HG03442 (cell line): Measurements from ENCODE around the gene CD83.

ENCODE experiments used
- ATAC-seq: cut with Tn5 transposase; IDR thresholded peaks from one replicate; pipeline ENCODE4 v1.9.1; 2021; ENCODE audit warnings: mild to moderate bottlenecking, moderate library complexity; ENCODE audit not compliant: unreplicated experiment

CD83 gene

DNA sequence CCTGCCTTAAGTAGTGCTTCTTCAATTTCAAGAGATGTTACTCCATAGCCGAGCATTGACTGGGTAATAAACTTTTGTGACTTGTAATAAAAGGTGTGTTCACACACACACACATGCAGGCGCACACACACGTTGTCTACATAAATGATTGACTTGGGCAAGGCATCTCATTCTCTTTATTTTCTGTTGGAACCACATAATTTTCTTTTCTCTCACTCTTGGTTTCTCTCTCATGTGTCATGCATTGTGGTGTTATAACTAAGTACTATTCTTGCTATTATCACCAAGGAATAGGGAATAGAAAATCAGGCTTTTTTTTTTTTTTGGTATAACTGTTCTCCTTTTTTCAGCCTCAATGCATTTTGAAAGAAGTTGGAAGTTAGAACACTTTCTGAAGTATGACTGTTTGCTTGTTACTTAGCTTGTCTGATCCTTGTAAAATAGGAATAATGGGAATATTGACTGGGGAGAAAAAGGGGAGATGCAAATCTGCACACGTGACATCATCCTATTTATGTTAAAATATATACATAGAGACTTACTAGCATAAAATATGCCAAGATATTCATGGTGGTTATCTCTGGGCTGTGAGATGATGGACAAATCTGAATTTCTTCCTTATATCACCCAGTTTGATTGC, 26.1 kb upstream of the CD83 start:
- ATAC-seq = no peak

DNA sequence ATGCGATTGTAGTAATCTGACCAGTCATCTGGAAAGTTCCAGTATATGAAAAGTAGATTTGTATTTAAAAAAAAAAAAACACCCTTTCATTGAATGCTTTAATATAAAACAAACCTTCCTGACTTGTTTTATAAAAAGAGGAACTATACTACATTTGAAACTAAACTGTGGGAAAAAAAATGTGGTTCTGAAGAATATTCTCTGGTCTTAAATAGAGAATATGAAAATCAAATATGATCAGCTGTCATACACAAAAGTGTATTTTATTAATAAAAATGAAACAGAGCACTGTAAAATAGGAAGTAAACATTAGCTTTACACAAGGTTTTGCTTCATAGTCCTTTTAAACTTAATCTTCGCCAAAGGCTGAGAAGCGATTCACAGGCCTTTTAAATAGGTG, 25.3 kb upstream of the CD83 start:
- no peak for ATAC-seq

DNA sequence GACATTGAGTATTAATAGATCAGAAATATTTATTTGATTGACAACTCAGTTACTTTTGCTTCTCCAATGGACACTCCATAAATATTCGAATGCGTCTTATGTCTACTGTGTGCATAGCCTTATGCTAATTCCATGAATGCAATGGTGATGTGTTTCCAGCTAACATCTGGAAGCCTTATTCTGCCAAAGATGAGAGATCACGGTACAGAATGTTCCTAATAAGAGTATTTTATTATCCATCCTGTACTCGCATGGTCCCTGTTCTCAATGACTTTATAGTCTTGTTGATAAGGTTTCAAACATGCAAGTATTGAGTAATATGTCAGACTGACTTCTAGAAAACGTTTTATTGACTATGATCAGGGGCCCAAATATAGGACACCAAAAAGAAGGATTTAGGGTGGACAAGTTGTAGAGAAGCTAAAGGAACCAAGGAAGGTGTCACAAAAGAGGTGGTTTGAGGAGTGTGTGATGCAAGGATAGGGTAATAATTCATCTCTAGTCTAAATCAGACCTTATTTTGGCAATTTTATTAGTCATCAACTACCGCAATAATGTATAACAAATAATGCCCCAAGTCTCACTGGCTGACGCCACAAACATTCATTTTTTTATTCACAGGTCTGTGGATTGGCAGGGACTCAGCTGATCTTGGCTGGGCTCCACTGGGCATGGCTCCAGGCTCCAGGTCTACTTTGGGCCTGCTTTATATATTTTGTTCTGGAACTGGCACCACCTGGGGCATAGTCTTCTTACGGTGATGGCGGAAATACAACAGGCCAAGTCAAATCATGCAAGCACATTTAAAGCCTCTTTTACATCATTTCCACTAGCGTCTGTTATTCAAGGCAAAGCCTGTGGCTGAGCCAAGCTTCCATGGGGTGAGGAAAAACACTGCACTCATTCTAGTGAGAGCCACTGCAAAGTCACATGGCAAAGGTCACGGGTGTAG, 24.5 kb upstream of the CD83 start:
- no peak for ATAC-seq

DNA sequence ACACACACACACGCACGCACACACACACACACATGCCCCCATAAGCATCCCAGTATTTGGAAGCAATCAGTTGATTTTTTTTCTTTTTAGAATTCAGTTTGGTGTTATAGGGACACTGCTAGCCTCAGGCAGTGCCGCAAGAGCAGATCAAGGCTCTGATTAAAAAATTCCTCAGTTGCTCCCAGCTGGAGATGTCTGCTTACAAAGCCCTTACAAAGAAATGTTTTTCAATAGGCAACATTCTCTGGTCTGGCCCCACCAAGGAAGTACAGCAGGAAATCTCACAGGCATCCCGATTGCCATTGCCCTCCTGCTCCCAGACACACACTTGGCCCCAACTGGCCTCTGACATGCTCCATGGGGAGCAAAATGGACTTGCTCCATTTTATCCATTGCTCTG, 22.9 kb upstream of the CD83 start:
- no peak for ATAC-seq

DNA sequence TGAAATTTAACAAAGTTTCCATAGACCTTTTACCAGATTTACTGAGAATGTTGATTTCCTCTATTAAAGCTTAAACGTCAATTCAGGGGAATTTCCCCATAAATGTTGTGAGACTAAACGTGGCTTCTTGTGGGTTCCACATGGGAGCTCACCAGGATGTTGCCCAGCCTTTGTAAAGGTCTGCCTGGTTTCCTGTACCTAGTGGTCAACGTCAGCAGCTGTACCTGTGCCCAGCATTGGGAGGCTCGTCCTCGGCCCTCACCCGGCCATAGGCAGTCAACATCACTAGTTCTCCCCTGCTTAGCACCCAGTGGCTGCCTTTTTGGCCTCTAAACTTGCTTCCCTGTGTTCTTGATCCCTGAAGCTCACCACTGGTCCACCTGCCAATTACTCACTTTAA, 22.1 kb upstream of the CD83 start:
- ATAC-seq = peak; percentile 51

DNA sequence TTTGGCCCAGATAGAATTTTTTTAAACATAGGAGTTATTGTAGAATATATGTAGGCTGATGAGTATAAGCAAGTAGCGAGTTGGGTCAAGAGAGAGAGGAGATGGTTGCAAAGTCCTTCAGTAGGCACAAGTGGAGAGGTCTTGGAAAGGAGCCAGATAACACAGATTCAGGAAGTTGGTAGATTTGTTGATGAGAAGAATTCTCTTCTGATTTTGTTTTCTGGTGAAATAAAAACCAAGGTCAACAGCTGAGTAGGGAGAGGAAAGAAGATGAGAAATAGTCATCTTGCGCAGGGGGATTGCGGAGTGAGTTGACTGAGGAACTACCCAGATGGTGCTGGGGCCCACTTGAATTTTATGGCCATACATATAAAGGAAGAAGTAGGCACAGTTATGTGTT, 17.4 kb upstream of the CD83 start:
- ATAC-seq = no peak

DNA sequence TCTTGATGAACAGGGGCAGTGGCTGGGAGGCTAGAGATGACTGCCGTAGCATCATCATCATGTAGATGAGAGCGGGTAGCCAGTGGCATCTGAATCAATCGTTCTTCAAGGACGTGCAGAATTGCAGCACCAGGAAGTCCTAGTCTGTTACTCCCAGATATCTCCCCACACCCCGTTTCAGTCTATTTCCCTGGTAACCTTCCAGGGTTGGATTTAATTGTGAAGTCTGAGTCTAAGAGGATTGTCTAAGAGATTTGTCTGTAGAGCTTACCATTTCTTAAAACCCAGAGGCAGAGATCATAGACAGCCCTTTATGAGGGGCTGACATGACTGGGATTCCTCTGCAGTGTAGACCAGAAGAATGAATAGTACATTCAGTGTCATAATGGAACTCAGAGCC, 16.6 kb upstream of the CD83 start:
- ATAC-seq = no peak

DNA sequence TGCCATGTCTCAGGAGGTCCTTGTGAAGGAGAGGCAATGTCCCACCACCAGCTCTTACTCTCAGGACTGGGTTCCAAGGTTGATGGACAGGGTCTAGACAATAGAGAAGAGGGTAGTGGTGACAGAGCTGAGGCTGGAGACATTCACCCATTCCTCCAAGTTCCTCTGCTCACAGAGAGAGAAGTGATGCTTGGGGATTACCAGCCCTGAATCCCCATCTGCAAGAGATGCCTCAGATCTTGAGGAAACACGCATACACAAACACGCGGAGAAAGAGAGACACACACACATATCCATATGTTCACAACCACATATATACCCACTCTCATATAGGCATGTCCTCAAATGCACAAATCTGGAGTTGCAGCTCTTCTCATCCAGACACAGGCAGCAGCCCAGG, 15.2 kb upstream of the CD83 start:
- no peak for ATAC-seq

DNA sequence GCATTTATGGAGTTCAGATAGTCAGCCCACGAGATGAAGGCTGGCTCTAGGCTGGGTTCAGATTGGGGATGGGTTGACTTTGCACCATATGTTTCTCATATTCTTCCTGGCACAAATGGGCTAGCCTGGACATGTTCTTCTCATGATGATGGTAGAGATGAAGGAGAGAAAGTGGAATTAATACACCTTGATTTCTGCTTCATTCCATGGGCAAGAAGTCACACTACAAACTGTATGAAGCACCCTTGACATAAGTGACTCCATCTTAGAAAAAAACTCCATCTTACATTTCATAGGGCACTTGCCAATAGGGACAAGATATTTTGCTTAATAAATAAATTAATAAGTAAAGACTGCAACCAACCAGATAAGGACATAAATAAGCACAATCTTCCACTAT, 12.0 kb upstream of the CD83 start:
- no peak for ATAC-seq

DNA sequence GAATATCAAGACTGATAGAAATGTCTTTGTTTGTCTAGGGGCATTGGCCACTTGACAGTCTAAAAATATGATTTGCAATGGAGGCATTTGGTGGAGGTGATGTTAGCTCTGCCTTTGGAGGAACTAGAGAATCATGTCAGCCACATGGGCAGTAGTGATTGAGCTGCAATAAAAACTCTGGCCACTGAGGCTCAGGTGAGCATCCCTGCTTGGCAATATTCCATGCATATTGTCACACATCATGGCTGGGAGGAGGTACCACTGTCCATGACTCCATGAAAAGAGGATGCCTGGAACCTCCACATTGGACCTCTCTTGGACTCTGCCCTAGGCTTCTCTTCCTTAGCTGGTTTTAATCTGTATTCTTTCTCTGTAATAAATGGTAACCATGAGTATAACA, 10.6 kb upstream of the CD83 start:
- ATAC-seq = no peak

DNA sequence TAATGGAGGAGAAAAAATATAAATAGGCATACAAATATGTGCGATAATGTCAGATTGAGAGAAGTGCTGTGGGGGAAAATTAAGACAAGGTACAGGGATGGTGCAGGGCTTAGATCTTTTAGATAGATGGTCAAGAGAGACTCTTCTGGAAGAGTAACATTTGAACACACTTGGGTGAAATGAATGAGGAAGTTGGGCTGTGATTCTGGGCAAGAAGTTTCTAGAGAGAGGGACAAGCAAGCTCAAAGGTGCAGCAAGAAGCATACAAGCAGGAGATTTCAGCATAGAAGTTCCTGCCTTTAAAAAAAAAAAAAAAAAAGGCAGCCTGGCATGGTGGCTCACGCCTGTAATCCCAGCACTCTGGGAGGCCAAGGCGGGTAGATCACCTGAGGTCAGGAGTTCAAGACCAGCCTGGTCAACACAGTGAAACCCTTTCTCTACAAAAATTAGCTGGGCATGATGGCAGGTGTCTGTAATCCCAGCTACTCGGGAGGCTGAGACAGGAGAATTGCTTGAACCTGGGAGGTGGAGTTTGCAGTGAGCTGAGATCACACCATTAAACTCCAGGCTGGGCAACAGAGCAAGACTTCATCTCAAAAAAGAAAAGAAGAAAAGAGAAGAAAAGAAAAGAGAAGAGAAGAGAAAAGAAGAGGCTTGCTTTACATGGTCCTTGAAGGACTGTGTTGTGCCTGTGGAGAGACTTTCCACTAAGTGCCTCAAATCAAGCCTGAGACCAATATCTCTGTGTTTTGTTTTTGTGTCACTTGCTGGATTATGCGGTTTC, 9.7 kb upstream of the CD83 start:
- ATAC-seq = no peak

DNA sequence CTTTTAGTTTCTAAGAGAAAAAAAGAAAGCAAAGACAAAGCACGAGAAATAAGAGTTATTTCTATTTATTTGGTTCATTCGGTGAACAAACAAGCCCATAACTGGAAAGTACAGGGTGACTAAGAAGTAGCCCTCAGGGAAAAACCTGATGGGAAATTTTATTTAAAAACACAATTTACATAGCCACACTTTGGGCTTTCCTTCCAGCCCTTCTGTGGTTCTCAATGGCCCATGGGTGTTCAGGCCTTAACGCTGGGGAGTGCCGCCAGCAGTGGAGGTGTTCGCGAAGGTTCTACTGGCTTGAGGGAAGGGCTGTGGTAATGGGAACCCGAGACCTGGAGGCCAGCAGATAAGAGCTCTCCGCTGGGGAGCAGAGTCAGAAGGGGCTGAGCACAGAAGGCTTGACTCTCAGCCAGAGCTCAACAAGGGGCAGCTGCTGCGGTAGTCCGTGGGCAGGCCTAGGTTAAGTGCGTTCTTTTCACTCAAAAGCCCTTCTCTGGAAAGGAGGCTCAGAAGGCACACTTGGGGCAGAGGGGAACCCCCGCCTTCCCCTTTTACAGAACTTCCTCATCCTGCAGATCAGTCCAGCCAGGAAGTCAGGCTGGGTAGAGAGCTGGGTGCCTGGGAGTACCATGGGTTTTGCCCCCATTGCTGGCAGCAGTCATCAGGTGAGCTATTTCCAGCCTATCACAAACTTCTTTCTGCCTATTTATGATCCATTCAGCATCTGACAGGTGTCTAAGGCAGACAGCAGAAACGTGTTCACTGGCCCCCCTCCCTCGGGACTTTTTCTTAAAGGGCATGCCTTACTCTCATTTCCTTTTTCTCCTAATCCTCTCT, 8.8 kb upstream of the CD83 start:
- peak; percentile 53 for ATAC-seq

DNA sequence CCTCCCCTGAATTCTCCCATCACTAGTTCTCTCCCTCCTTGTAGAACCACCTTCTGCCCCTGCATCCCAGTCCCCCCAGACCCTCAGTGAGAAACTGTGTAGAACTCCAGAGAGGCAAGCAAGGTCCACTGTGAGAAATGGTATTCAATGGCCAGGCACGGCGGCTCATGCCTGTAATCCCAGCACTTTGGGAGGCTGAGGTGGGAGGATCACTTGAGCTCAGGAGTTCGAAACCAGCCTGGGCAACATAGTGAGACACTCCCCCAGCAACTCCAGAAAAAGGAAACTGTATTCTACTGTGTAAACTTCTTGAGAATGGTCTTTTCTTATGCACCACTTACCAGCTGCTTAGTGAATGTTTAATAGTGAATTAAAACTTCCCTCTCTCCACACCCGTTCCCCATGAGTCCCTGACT, 8.2 kb upstream of the CD83 start:
- peak; percentile 2 for ATAC-seq

DNA sequence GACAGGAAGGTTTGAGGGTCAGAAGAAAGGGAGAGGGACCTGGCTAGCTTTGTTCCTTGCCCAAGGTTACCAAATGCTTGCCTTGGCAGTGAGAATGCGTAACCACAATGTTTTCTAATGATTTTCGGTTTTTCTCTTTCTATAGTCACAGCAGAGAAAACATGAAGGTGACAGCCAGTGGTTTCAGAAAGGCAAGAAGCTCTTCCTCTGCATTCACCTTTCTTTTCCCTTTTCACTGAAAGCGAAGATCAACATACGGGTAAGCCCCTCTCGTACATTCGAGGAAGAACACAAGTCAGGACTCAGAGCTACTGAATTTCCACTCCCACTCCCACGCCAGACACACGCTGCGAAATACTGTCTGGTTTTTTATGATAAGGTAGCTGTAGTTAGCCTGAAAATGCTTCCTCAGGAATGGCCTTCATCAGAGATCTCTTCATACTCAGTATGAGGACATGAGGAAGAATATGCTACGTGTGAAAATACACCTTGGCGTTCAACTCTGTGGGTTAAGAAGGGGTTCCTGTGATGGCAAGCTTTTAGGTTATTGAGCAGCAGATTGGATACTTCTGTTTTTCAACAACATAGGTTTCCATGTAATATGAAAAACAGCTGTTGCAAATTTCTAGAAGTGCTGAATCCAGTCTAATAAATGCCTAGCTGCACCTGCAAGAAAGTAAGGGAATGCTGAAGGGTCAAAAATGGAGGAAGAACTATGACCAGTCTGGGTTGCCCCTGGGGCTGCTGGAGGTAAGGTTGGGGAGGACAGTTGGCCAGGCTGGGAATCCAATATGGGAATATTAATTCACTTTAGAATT, 7.4 kb upstream of the CD83 start:
- ATAC-seq = peak; percentile 47

DNA sequence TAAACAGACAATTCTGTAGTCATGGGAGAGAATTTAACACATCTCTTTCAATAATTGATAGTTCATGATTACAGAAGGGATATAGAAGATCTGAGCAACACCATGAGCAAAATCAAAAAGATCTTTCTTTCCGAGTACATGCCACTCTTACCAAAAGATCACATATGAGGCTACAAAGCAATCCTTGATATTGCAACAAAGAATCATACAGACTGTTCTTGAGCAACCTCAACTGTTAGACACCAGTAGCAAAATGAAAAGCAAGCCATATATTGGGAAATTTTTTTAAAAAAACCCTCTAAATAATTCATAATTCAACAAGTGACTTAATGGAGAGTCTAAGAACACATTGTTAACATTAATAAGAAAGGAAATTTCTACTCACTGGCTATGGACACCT, 3.6 kb upstream of the CD83 start:
- ATAC-seq = no peak

DNA sequence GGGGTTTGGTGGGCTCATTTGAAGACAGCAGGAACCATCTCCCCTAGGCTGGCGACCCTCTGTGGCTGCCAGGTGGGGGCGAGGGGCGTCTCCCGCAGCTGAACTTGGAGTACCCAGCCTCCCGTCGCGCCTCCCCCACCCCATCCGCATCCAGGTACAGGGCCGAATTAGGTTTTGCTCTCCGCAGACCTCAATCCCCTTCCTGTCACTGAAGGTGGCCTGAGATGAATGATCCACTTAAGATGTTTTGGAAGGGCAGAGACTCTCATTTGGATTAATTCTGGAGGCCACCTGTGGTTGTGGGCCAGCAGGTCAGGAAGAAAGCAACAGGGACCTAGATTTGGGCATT, 493 bp downstream of the CD83 start:
- ATAC-seq = peak; percentile 2

DNA sequence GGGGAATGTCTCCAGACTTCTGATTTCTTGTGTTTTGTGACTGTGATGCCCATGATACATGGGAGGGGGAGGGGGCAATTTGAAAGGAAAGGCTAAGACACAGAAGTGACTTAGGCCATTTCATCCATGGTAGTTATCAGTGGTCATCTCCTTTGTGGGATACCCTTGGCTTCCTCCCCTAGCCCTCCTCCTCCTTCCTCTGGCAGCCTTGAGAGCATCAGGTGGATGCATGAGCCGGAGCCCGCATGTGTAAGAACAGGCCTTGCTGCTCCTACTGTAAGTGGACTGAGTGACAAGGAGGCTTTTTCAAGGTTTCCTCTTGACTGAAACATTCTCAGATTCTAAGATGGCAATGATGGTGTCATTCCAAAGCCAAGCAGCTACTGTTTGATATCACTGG, 874 bp downstream of the CD83 start:
- ATAC-seq = no peak

DNA sequence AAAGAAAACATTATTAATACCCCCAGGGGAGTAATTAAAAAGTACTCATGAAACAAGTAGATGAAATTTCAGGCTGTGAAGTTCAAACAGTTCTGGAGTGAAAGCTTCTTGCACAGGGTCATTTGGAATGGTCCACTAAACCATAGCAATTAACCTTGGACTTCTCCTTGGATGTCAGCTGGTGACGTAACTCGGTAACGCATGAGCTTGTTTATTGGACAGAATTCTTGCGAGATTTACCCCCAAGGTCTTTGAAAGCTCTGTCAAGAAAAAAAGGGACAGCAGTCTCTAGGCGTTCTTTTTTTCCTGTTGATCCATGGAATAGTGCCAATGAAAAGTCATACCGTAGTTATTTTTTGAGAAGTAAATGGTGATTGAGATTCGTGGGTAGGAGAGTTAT, 2.2 kb downstream of the CD83 start:
- no peak for ATAC-seq

DNA sequence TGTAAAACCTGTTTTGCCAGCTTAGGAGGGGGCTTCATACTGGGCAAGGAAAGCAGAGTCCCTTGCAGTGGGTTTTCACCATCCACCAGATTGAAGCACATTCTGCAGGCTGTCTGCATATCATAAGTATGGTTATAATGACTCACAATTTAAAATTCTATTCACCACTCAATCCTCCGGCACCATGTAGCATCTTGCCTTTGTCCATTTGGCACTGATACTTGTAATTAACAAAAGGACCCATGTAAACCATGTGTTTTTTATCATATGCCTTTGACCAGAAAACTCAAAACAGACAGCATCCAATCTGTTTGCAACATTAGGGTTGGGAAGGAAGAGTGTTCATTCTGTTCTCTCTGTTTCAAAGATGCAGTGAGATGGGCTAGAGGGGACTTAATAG, 3.0 kb downstream of the CD83 start:
- ATAC-seq = no peak

DNA sequence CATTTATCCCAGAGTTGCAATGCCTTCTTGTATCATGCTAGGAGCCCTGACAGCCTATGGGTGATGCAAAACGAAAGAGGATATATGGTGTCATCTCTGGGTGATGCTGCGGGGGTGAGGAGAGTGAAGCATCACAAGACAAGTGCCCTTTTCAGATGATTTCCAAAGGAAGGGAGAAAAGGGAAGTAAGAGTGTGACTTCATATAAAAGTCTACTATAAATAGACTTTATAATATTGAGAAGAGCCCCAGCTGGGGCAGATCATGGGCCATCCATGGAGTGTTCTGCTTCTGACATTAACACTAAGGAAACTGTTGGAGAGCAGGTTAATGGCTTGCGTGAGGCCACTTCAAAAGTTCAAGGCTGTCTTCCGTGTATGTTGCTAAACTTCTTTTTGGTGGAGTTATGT, 4.4 kb downstream of the CD83 start:
- ATAC-seq = peak; percentile 57
